Smooth muscle cell of the brain vasculature (primary cell): ENCODE data around the gene HOXD3.

ENCODE experiments used
- DNase-seq: peaks from one replicate; pipeline ENCODE4 v3.0.0-alpha.2; 2012; ENCODE audit warnings: low read depth, low spot score

HOXD3 gene

DNA sequence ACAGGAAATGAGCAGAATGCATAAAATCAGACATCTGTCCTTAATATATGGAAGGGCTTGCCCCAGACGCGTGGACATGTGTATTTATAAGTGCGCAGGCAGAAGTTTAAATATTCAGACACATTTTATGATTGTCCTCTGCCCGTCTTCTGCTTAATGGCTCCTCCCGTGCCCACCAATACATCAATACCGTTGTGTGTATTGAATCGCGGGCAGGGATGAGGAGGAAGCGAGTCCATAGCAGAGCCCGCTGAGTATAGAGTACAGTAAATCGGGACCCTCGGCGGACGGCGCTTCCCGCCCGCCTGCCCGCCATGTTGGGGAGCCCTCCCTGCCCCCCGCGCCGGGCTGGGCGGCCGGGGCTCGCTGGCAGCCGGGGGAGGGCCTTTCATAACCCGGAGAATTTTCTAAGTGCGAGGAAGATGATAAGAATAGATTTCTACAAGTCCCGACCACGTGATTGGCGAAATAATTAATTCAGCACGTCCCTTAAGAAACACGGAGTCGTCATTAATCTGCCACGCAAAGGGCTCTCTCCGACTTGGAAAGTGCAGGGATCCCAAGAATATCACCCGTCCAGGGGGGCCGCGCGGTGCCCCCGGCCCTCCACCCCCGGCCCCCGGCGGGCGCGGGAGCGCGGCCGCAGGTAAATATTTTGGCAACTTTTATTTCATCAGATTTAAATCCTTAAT is at the start of gene HOXD3:
Gene HOXD3 (plus strand): TSS at position 501 of the 692 bp plus-strand sequence. CDS start 11,808 bp downstream, outside the sequence.
- DNase-seq = no peak

DNA sequence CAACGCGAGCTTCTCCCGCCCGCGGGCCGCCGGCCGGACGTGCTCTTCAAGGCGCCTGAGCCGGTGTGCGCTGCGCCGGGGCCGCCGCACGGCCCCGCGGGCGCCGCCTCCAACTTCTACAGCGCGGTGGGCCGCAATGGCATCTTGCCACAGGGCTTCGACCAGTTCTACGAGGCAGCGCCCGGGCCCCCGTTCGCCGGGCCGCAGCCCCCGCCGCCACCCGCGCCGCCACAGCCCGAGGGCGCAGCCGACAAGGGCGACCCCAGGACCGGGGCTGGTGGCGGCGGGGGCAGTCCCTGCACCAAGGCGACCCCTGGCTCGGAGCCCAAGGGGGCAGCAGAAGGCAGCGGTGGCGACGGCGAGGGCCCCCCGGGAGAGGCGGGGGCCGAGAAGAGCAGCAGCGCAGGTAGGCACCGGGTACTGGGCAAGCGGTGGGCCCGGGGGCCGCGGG is 49.4 kb upstream of the HOXD3 start:
- DNase-seq = no peak

DNA sequence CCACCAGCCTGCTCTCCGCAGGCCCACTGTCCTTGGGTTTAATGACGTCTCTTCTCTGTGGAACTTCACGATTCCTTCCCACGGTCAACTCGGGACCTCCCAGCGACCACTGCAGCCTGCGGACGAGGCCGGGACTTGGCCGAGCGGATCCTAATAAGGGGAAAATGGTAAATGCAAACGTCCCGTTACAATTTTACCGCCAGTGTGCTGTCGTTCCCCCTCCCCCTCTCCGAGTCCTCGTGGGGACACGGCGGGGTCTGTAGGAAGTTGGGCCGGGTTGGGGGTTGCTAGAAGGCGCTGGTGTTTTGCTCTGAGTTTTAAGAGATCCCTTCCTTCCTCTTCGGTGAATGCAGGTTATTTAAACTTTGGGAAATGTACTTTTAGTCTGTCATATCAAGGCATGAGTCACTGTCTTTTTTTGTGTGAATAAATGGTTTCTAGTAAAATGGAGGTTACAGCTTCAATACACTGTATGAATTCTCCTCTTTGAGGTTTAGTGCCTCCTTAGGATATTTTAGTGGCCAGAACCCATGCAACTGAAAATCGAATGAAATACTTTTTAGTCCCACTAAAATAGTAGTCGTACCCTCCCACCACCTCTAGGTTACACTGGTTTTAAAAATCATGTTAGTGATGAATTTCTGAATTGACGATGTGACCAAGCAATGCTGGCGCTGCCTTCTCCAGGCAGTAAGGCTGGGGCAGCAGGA is 47.8 kb upstream of the HOXD3 start:
- no peak for DNase-seq

GRCh38 chr2:176109946-176110345 is 47.2 kb upstream of the HOXD3 start:
- DNase-seq = no peak

DNA sequence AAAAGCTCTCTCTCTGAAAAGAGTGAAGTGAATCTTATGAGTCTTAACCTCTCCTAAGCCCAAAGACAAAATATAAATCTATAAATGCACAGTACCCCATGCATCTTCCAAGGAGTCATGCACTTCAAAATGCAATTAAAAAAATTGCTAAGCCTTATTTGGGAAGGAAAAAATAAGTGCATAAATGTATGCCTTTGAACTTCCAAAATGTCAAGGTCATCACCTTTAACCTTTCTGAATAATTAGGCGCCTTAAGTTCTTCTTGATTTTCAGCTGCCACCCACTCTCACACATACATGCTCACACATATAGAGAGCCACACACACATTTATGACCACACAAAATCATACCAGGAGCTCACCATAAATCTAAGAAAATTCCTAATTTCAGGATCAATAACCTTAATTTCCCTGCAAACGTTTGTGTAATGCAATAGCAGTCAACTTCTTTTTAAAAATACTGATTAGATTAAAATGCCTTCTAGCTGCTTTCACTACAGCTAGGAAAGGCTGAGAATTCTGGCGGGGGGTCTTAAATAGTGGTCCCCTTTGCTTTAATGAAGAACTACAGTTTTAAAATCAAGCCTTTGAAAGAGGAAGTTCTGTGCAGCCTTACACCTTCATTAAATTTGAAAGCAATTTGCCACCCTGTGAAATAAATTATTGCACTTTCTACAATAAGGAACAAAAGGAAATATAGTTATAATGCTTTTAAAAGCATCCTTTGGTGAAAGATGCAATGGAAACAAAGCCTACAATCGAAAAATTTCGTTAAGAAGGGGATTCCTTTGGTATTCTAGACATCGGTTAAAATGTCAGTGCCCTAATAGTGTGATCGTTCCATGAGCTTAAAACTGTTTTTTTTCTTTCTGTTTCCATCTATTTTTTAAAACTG is 46.4 kb upstream of the HOXD3 start:
- DNase-seq = no peak

DNA sequence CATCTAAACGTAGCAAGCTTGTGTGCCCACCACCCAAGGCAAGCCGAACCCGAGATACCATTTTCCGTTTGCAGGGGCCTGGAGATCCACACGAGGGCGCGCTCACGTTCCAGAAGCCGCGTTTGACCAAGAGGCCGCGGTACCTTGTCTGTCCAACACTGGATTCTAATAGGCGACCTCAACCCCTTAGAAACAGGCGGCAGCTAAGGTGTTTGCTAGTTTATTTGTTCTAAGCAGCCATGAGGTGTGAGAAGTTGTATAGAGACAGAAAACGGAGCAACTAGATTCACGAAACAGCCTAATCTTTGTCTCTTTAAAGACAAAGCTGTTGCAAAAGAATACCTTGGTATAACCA is 45.8 kb upstream of the HOXD3 start:
- DNase-seq = no peak

GRCh38 chr2:176111846-176112374 is 45.2 kb upstream of the HOXD3 start:
- no peak for DNase-seq

- DNase-seq = no peak
Measured at GRCh38 chr2:176112375-176113302, 44.5 kb upstream of the HOXD3 start.

GRCh38 chr2:176114120-176114929 is 42.8 kb upstream of the HOXD3 start:
- no peak for DNase-seq

GRCh38 chr2:176114930-176115625 is 42.0 kb upstream of the HOXD3 start:
- no peak for DNase-seq

DNA sequence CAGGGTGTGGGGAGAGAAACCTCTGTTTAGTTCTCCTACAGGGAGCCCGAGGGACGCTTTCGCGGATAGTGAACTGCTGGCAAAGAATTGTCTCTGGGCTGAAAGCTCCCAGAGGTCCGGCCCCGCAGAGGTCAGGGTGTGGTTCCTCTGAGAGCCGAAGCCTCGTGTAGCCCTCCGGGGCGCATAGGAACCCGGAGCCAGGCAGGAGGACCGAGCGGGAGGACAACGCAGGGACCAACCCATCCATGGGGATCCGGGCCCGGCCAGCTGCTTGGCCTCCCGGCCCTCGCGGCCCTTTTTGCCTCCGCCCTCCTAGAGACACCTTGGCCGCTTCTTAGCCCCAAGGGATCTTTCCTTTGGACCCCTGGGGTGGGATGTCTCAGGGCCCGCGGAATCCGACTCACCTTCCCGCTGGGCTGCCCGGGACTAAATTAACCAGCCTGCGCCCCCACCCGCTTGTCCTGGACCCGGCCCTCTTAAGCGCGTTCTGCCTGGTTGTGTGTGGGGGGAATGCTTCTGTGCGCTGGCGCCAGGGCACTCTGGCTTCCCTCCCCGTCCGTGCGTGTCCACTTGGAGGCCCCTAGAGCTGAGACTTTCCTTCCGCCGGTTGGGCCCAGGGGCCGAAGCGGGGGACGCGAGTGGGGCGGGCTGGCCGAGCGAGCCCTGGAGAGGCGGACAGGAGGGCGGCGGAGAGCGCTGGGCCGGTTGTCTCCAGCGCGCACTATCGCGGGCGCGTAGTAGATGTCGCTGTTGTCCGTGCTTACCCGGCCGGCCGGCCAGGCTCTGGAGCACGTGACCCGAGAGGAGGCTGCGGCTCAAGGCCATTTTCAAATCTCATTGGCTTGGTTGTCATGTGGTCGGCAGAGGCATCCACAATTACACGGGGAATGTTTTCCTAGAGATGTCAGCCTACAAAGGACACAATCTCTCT is 41.0 kb upstream of the HOXD3 start, which contains the start of gene HOXD10:
Gene HOXD10 (plus strand): TSS at position 896 of the 931 bp plus-strand sequence. CDS start 56 bp downstream, outside the sequence.
- no peak for DNase-seq

- DNase-seq = no peak
Measured at GRCh38 chr2:176117162-176117822, 39.8 kb upstream of the HOXD3 start.

DNA sequence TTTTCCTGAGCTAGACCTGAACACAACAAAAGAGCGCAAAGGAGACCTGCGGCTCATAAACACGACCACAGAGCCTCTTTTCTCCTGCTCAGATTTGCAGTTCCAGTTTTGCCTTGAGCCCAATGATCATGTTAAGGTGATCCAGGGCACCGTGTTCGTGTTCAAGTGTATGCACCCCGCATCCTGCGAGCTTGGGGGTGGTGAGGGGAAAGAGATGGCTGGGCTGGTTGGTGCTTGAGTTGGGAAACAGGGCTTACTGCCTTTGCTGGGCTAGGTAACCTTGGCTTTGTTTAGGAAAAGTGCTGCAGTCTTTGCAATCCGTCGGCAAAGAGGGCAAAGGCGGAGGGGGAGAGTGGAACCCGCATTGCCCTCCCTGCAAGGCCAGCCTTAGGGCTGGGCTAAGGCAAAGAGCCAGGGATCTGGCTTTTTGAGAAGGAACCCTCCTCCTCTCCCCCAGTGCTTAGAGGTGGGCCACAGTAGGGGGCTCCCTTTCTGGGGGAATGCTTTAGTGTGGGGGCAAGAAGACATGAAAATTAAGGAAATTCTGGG is 39.2 kb upstream of the HOXD3 start:
- DNase-seq = no peak

- DNase-seq = no peak
Measured at GRCh38 chr2:176118601-176119339, 38.3 kb upstream of the HOXD3 start.

GRCh38 chr2:176120364-176121189 is 36.5 kb upstream of the HOXD3 start:
- no peak for DNase-seq
